HG03520 (cell line): ENCODE results near the gene ZMAT3.

ENCODE experiments used
- ATAC-seq: cut with Tn5 transposase; IDR thresholded peaks from one replicate; pipeline ENCODE4 v1.9.1; 2021; ENCODE audit warnings: mild to moderate bottlenecking, moderate library complexity; ENCODE audit not compliant: unreplicated experiment

ZMAT3 gene

GRCh38 chr3:179027326-179027900 is 44.2 kb downstream of the ZMAT3 start:
- no peak for ATAC-seq

- ATAC-seq = no peak
These were observed 45.0 kb downstream of the ZMAT3 start for GRCh38 chr3:179026636-179027035.

- no peak for ATAC-seq
These were observed 50.3 kb downstream of the ZMAT3 start for GRCh38 chr3:179021119-179021903.

DNA sequence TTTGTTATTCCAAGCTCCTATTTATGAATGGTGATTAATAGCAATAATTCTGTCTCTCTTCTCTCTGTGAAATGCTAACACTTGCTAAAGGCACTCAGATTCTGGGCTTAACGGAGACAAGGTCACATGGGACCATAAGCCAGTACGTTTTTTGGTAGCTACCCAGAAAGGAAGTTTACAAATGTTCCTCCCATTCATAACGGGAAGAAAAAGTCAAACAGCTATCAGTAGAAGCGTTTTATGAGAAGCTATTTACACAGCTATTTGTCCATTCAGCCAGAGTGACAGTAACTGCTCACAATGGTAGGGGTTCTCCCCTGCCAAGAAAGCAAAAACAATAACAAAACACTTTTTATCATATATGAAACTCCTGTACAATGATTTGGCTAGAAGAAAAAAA is 51.5 kb downstream of the ZMAT3 start:
- ATAC-seq = no peak

GRCh38 chr3:179018808-179019207 is 52.8 kb downstream of the ZMAT3 start:
- ATAC-seq = no peak

- peak; percentile 58 for ATAC-seq
These were observed 54.5 kb downstream of the ZMAT3 start for GRCh38 chr3:179016979-179017670.

- peak; percentile 69 for ATAC-seq
These were observed 56.0 kb downstream of the ZMAT3 start for GRCh38 chr3:179015551-179016020.

- ATAC-seq = no peak
These were observed 65.9 kb downstream of the ZMAT3 start for GRCh38 chr3:179005706-179006105.

GRCh38 chr3:179005213-179005612 is 66.4 kb downstream of the ZMAT3 start:
- no peak for ATAC-seq

DNA sequence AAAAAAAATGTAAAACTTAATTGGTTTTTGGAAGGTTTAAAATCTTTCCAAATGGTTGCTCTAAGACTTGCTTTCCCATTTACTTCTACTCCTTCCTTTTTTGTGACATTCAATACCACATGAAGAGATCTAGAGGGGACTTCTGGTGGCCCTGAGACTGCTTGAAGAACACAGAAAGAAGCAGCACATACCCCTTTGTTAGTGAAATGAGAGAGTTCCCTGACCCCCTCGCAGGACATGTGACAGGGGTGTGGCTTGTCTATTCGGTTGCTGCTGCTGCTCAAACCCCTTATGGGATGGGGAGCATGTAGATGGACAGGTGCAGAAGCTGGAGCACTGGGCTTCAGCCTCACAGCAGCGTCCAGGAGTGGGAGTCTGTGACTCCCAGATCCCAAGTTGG is 71.0 kb downstream of the ZMAT3 start:
- ATAC-seq = no peak

DNA sequence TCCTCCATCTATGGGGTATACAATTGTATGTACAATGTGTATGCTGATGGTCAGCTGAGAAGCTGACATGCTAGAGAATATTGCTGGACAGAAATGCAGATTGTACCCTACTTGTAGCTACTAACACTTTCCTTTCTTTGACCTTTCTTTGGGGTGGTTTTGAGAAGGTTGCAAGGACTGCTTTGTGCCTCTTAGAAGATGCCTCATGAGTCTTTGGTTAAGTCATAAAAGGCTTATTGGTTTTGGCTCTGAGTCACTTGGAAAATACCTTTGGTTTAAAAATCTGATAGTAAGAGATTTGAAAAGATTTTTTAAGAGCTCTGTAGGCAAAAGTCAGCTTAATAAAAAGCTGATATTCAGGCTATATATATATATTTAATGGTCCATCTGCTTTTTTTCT is 71.5 kb downstream of the ZMAT3 start:
- peak; percentile 65 for ATAC-seq

DNA sequence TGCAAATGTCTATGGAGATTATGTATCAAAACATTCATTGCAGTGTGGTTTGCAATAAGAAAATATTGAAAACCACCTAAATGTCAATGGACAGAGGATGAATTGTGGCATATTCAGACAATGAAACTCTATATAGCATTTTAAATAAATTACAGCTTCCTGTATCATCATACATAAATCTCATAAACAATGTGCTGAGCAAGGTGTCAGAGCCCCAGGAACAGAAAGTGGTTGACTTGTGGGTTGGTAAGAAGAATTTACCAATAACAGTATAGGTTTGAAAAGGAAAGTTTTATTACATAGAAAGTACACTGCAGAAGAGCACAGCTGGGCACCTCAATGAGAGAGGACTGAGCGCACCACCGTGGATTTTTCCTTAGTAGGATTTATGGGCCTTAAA is 75.2 kb downstream of the ZMAT3 start:
- no peak for ATAC-seq

DNA sequence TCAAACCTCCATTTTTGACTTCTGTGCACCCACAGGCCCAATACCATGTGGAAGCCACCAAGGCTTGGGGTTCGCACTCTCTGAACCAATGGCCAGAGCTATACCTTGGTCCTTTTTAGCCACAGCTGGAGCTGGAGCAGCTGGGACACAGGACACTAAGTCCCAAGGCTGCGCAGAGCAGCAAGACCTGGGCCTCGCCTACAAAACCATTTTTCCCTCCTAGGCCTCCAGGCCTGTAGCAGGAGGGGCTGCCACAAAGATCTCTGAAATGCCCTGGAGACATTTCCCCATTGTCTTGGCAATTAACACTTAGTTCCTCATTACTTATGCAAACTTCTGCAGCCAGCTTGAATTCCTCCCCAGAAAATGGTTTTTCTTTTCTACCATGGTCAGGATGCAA is 81.3 kb downstream of the ZMAT3 start:
- no peak for ATAC-seq

- no peak for ATAC-seq
These were observed 81.8 kb downstream of the ZMAT3 start for GRCh38 chr3:178989821-178990220.

DNA sequence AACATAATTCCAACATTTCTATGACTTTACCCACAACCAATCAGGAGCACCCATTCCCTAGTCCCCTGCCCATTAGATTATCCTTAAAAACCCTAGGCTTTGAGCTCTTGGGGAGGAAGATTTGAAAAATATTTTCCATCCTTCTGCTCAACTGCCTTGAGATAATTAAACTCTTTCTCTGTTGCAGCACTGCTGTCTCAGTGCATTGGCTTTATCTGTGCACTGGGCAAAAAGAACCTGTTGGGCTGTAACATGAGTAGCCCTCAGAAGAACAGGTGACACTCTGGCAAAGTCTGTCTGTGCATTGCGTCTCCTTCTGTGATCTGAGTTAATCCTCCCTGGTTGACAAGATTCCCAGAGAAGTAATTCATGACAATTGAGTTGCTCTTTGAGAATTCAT is 83.9 kb downstream of the ZMAT3 start:
- no peak for ATAC-seq

GRCh38 chr3:178986456-178986855 is 85.2 kb downstream of the ZMAT3 start:
- ATAC-seq = no peak

- ATAC-seq = peak; percentile 79
These were observed 89.5 kb downstream of the ZMAT3 start for GRCh38 chr3:178982137-178982536.

GRCh38 chr3:178975320-178975719 is 96.3 kb downstream of the ZMAT3 start:
- no peak for ATAC-seq

GRCh38 chr3:178971614-178972013 is 100.0 kb downstream of the ZMAT3 start:
- ATAC-seq = no peak

- peak; percentile 86 for ATAC-seq
These were observed 102.5 kb downstream of the ZMAT3 start for GRCh38 chr3:178969004-178969700.
